Pancreas (tissue), 10 donors: ENCODE data around the gene EFNA5. TPM values are rescaled to one million over a fixed set of nuclear protein-coding genes. Genes with fewer than 3 reads are reported as not detected.
A peak's percentile ranks its signal among the peaks of the same experiment; 100 is the strongest.

ENCODE experiments used
- ATAC-seq, 4 donors: fragments of 200-7000 bp; cut with Tn5 transposase; one replicate each; pipeline versions ENCODE4 v1.8.0 to v1.9.1; 2020; ENCODE audit warnings: mild to moderate bottlenecking in 4 of 4, moderate library complexity in 4 of 4
- DNase-seq, 6 donors: peaks; one replicate each; pipeline ENCODE4 v3.0.0-alpha.2; 2020
- FAIRE-seq: peaks from 2 replicates; lab custom pipeline; 2012; peaks lifted over from hg19 to GRCh38; lab: Jason Lieb, UNC
- H3K27ac ChIP-seq, 4 donors: fragments of 200-600 bp; sonication (generic); 1 replicate in 3 of 4; 2 replicates in 1 of 4; pipeline versions ENCODE4 v1.5.0 to v1.8.0; 2020
- H3K27me3 ChIP-seq, 4 donors: fragments of 200-600 bp; one replicate each; pipeline ENCODE4 v1.8.0; 2021
- H3K36me3 ChIP-seq, 3 donors: fragments of 200-600 bp; sonication (generic) in 1 of 3; one replicate each; pipeline versions ENCODE4 v1.5.0 to v1.8.0; 2020 to 2021
- H3K4me1 ChIP-seq, 3 donors: fragments of 200-600 bp; one replicate each; pipeline ENCODE4 v1.8.0; 2021
- H3K4me3 ChIP-seq, 4 donors: fragments of 200-600 bp; sonication (generic) in 2 of 4; one replicate each; pipeline versions ENCODE4 v1.5.0 to v1.8.0; 2020 to 2021
- H3K9me3 ChIP-seq, 4 donors: fragments of 200-600 bp; one replicate each; pipeline ENCODE4 v1.8.0; 2021
- CTCF ChIP-seq, 4 donors: fragments of 200-600 bp; sonication (generic) in 3 of 4; IDR thresholded peaks; one replicate each; pipeline versions ENCODE4 v1.5.0 to v1.8.0; 2021; ENCODE audit warnings: antibody characterized with exemption in 4 of 4
- WGBS, 2 donors: extraction: QIAGEN DNeasy Blood & Tissue Kit; methylation state at CpG; one replicate each; pipeline ENCODE4 v1.1.7; 2013; 5-methylcytosine and 5-hydroxymethylcytosine counted together
- intact Hi-C, 3 donors: fragments of 100-400 bp; cut with DNase I; formaldehyde crosslinking; loops; one replicate each; pipeline versions ENCODE4 v1.11.1 to v1.14.2; 2022
- polyA plus RNA-seq, 2 donors: library from polyadenylated mRNA; stranded (reverse); fragments of 200-250 nt; gene quantifications; one replicate each; pipeline ENCODE4 v1.2.3, GENCODE V29; 2013
- total RNA-seq, 6 donors: library from RNA; stranded (reverse); fragmentation: NEBNext Ultra II Directional in 4 of 6; extraction: Animal tissue kit (Norgen Biotek cat#: 25700) in 4 of 6; gene quantifications; one replicate each; pipeline versions ENCODE4 v1.2.1 to v1.2.4, GENCODE V29; 2021 to 2023
- donor health status: healthy with polysubstance abuse.
- donor health status: DM: no; HTN: no; CAD: no; lungs with moderate emphysema.
- donor health status: DM: no; HTN: no; CAD: no.
- donor health status: control.
- donor health status: control.
- donor health status: Bipolar disorder and iron deficiency.
- donor health status: DM: yes; HTN: yes; CAD: no.
- donor health status: DM: no; HTN: no; CAD: no.
- donor health status: DM: no; HTN: no; CAD: no.
- donor health status: DM: yes; HTN: yes; CAD: no.

The EFNA5 gene
- total and polyA plus RNA-seq, 8 donors = 0.23 to 3.8 (median 2.1) TPM

GRCh38 chr5:107523029-107523680 lies 147.6 kb downstream of the EFNA5 start:
- ATAC-seq (no peak), FAIRE-seq (no peak), DNase-seq (no peak)
- H3K9me3 ChIP-seq = no peaks in the 10 kb centered on the region
- intact Hi-C loops = no loop called here
- no peak overlapping the region for H3K27ac ChIP-seq
- H3K4me3 ChIP-seq = no peak overlapping the region
- H3K36me3 ChIP-seq = no peaks in the 10 kb centered on the region
- H3K27me3 ChIP-seq = no peaks in the 10 kb centered on the region
- no peak for TF ChIP-seq CTCF (IDR thresholded peaks at IDR 0.05)
- peaks cover 0 to 8% (median 0%) of the 10 kb centered on the region in 3 donors for H3K4me1 ChIP-seq
- WGBS, 2 donors = 81 to 91% methylated on average over 5 of the region's 5 CpGs

GRCh38 chr5:107522456-107522855 lies 148.3 kb downstream of the EFNA5 start:
- H3K4me1 ChIP-seq = peaks cover 0 to 8% (median 0%) of the 10 kb centered on the region in 3 donors
- ATAC-seq (no peak), DNase-seq (no peak), FAIRE-seq (no peak)
- H3K36me3 ChIP-seq = no peaks in the 10 kb centered on the region
- H3K9me3 ChIP-seq = no peaks in the 10 kb centered on the region
- no peak overlapping the region for H3K4me3 ChIP-seq
- H3K27me3 ChIP-seq = no peaks in the 10 kb centered on the region
- 91 to 94% methylated on average over 4 of the region's 4 CpGs for WGBS, 2 donors
- intact Hi-C loops = no loop called here
- no peak for TF ChIP-seq CTCF (IDR thresholded peaks at IDR 0.05)
- H3K27ac ChIP-seq = no peak overlapping the region

GRCh38 chr5:107519900-107520354 lies 150.8 kb downstream of the EFNA5 start:
- H3K9me3 ChIP-seq = no peaks in the 10 kb centered on the region
- H3K36me3 ChIP-seq = no peaks in the 10 kb centered on the region
- DNase-seq (no peak), ATAC-seq (peak in 3 of 4 donors; percentile 35 to 48 (median 36)), FAIRE-seq (no peak)
- WGBS, 2 donors = 32 to 39% methylated on average over 6 of the region's 6 CpGs
- H3K27ac ChIP-seq = no peak overlapping the region
- H3K27me3 ChIP-seq = no peaks in the 10 kb centered on the region
- H3K4me3 ChIP-seq = no peak overlapping the region
- H3K4me1 ChIP-seq = no peaks in the 10 kb centered on the region
- TF ChIP-seq CTCF (IDR thresholded peaks at IDR 0.05) = no peak
- intact Hi-C loops = no loop called here

- no peak for DNase-seq
- H3K27ac ChIP-seq = no peak overlapping the region
- WGBS, 2 donors = 53 to 72% methylated on average over 2 of the region's 2 CpGs
- no peak for FAIRE-seq
- no peaks in the 10 kb centered on the region for H3K27me3 ChIP-seq
- H3K4me1 ChIP-seq = no peaks in the 10 kb centered on the region
- intact Hi-C loops = no loop called here
- H3K4me3 ChIP-seq = no peak overlapping the region
- no peak for ATAC-seq
- TF ChIP-seq CTCF (IDR thresholded peaks at IDR 0.05) = no peak
- H3K36me3 ChIP-seq = no peaks in the 10 kb centered on the region
- H3K9me3 ChIP-seq = no peaks in the 10 kb centered on the region
Observed at GRCh38 chr5:107518616-107519015, 152.1 kb downstream of the EFNA5 start.

GRCh38 chr5:107518190-107518589 lies 152.5 kb downstream of the EFNA5 start:
- WGBS, 2 donors = 64 to 72% methylated on average over 6 of the region's 6 CpGs
- DNase-seq (no peak), ATAC-seq (no peak), FAIRE-seq (no peak)
- intact Hi-C loops = no loop called here
- Histone ChIP-seq H3K9me3 (no peaks in the 10 kb centered on the region), H3K27ac (no peak overlapping the region), H3K4me3 (no peak overlapping the region), H3K27me3 (no peaks in the 10 kb centered on the region), H3K4me1 (no peaks in the 10 kb centered on the region), H3K36me3 (no peaks in the 10 kb centered on the region)
- TF ChIP-seq CTCF (IDR thresholded peaks at IDR 0.05) = no peak
